Astrocyte of the spinal cord (primary cell): ENCODE results near the gene CREB1.

Experiments used
- DNase-seq: peaks from one replicate; pipeline ENCODE4 v3.0.0; 2011; ENCODE audit warnings: low read depth, low spot score
- H3K4me3 ChIP-seq: 2 replicates; pipeline ENCODE4 v1.5.1; 2011; ENCODE audit warnings: low read depth, mild to moderate bottlenecking, low read length, moderate library complexity
- CTCF ChIP-seq: IDR thresholded peaks from 2 replicates; pipeline ENCODE4 v1.5.1; 2012; ENCODE audit warnings: low read depth, mild to moderate bottlenecking, low read length, inconsistent platforms
- in situ Hi-C: cut with HindIII; loops from 2 replicates; pipeline ENCODE4 v1.10.0; 2017; ENCODE audit warnings: low sequenced_read_pairs

CREB1 gene

GRCh38 chr2:207484444-207485391, 45.0 kb upstream of the CREB1 start:
- no peak for DNase-seq
- in situ Hi-C loops: no loop called here
- TF ChIP-seq CTCF: no peak
- H3K4me3 ChIP-seq: no peak overlapping the region

GRCh38 chr2:207487650-207488311, 42.0 kb upstream of the CREB1 start:
- H3K4me3 ChIP-seq: no peak overlapping the region
- in situ Hi-C loops: no loop called here
- TF ChIP-seq CTCF: peak; percentile 39
- peak; percentile 90 for DNase-seq

GRCh38 chr2:207489251-207489650, 40.5 kb upstream of the CREB1 start:
- in situ Hi-C loops: no loop called here
- no peak for DNase-seq
- no peak for TF ChIP-seq CTCF

GRCh38 chr2:207490441-207490840, 39.3 kb upstream of the CREB1 start:
- no peak overlapping the region for H3K4me3 ChIP-seq
- TF ChIP-seq CTCF: no peak
- in situ Hi-C loops: no loop called here
- no peak for DNase-seq

More at GRCh38 chr2:207489251-207489650, 40.5 kb upstream of the CREB1 start:
- no peak overlapping the region for H3K4me3 ChIP-seq

- no peak for TF ChIP-seq CTCF
- DNase-seq: no peak
- in situ Hi-C loops: no loop called here
- no peak overlapping the region for H3K4me3 ChIP-seq
These were observed 38.7 kb upstream of the CREB1 start for GRCh38 chr2:207491086-207491485.

GRCh38 chr2:207491956-207492355, 37.8 kb upstream of the CREB1 start:
- DNase-seq: no peak
- H3K4me3 ChIP-seq: no peak overlapping the region
- TF ChIP-seq CTCF: no peak
- in situ Hi-C loops: no loop called here
